Liver (tissue), 3 donors: ENCODE data around the gene EPB41L4B.

ENCODE experiments used
- EGR1 ChIP-seq, 2 donors: IDR thresholded peaks; 2 replicates each; pipeline ENCODE4 v1.6.1; 2016 to 2018; ENCODE audit warnings: antibody characterized with exemption in 2 of 2, low read depth in 2 of 2
- FOXA1 ChIP-seq: IDR thresholded peaks from 2 replicates; pipeline ENCODE4 v1.6.1; 2016; ENCODE audit warnings: antibody characterized with exemption
- SP1 ChIP-seq: IDR thresholded peaks from 2 replicates; pipeline ENCODE4 v1.6.1; 2018; ENCODE audit warnings: antibody characterized with exemption, mild to moderate bottlenecking
- TAF1 ChIP-seq: conservative IDR thresholded peaks from 2 replicates; pipeline ENCODE4 v1.6.1; 2016; ENCODE audit warnings: antibody characterized with exemption, mild to moderate bottlenecking
- TF ChIP-seq, protein P1 (sequence below): fragments of 150-350 bp; IDR thresholded peaks from 2 replicates; pipeline ENCODE4 v1.5.1; 2017; ENCODE audit warnings: improper control_type of control experiment, low read depth, low read length; ENCODE audit not compliant: missing input control
- TF ChIP-seq, protein P2 (sequence below): IDR thresholded peaks from 2 replicates; pipeline ENCODE4 v1.6.1; 2016; ENCODE audit warnings: antibody characterized with exemption, mild to moderate bottlenecking
- TF ChIP-seq, protein P3 (sequence below): IDR thresholded peaks from 2 replicates; pipeline ENCODE4 v1.6.1; 2016; ENCODE audit warnings: antibody characterized with exemption
- TF ChIP-seq, protein P4 (sequence below): IDR thresholded peaks from 2 replicates; pipeline ENCODE4 v1.6.1; 2016; ENCODE audit warnings: antibody characterized with exemption
- donor health status: healthy.
- donor health status: healthy.

DNA sequence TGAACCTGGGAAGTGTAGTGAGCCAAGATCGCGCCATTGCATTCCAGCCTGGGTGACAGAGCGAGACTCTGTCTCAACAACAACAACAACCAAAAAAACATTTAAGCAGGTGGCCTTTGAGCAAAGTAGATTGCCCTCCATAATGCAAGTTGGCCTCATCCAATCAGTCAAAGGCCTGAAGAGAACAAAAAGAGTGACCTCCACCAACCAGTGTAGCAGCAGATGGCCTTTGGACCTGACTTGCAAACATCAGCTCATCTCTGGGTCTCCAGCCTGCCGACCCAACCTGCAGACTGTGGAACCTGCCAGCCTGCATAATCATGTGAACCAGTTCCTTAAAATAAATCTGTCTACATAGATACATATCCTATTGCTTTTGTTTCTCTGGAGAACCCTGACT, 161.3 kb downstream of the EPB41L4B start:
- TF ChIP-seq, protein P1, sequence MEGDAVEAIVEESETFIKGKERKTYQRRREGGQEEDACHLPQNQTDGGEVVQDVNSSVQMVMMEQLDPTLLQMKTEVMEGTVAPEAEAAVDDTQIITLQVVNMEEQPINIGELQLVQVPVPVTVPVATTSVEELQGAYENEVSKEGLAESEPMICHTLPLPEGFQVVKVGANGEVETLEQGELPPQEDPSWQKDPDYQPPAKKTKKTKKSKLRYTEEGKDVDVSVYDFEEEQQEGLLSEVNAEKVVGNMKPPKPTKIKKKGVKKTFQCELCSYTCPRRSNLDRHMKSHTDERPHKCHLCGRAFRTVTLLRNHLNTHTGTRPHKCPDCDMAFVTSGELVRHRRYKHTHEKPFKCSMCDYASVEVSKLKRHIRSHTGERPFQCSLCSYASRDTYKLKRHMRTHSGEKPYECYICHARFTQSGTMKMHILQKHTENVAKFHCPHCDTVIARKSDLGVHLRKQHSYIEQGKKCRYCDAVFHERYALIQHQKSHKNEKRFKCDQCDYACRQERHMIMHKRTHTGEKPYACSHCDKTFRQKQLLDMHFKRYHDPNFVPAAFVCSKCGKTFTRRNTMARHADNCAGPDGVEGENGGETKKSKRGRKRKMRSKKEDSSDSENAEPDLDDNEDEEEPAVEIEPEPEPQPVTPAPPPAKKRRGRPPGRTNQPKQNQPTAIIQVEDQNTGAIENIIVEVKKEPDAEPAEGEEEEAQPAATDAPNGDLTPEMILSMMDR: no peak
- TF ChIP-seq EGR1 (IDR thresholded peaks at IDR 0.05; ENCODE audit: low read depth in 2 of 2) (no peak), TAF1 (no peak), SP1 (peak; percentile 37), FOXA1 (no peak)
- TF ChIP-seq, protein P2, sequence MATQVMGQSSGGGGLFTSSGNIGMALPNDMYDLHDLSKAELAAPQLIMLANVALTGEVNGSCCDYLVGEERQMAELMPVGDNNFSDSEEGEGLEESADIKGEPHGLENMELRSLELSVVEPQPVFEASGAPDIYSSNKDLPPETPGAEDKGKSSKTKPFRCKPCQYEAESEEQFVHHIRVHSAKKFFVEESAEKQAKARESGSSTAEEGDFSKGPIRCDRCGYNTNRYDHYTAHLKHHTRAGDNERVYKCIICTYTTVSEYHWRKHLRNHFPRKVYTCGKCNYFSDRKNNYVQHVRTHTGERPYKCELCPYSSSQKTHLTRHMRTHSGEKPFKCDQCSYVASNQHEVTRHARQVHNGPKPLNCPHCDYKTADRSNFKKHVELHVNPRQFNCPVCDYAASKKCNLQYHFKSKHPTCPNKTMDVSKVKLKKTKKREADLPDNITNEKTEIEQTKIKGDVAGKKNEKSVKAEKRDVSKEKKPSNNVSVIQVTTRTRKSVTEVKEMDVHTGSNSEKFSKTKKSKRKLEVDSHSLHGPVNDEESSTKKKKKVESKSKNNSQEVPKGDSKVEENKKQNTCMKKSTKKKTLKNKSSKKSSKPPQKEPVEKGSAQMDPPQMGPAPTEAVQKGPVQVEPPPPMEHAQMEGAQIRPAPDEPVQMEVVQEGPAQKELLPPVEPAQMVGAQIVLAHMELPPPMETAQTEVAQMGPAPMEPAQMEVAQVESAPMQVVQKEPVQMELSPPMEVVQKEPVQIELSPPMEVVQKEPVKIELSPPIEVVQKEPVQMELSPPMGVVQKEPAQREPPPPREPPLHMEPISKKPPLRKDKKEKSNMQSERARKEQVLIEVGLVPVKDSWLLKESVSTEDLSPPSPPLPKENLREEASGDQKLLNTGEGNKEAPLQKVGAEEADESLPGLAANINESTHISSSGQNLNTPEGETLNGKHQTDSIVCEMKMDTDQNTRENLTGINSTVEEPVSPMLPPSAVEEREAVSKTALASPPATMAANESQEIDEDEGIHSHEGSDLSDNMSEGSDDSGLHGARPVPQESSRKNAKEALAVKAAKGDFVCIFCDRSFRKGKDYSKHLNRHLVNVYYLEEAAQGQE: no peak
- TF ChIP-seq, protein P3, sequence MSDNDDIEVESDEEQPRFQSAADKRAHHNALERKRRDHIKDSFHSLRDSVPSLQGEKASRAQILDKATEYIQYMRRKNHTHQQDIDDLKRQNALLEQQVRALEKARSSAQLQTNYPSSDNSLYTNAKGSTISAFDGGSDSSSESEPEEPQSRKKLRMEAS: no peak
- TF ChIP-seq, protein P4, sequence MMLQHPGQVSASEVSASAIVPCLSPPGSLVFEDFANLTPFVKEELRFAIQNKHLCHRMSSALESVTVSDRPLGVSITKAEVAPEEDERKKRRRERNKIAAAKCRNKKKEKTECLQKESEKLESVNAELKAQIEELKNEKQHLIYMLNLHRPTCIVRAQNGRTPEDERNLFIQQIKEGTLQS: no peak
